Activated CD8-positive, alpha-beta T cell treated with anti-CD3 and anti-CD28 coated beads for 36 hours (primary cell): ENCODE data around the gene MISP3. TPM values are rescaled to one million over a fixed set of nuclear protein-coding genes. Genes with fewer than 3 reads are reported as not detected.

Source experiments
- ATAC-seq: fragments of 200-7000 bp; cut with Tn5 transposase; one replicate; pipeline ENCODE4 v1.10.0; 2021; ENCODE audit warnings: mild to moderate bottlenecking, moderate library complexity
- CTCF ChIA-PET: fragments of 350-600 bp; sonication (Branson Sonifier 250); formaldehyde crosslinking; loops from one replicate; lab custom pipeline; 2021; ENCODE audit warnings: antibody characterized with exemption; lab: Charles Lee
- POLR2A ChIA-PET: fragments of 350-600 bp; sonication (Branson Sonifier 250); formaldehyde crosslinking; loops from one replicate; lab custom pipeline; 2021; ENCODE audit warnings: antibody characterized with exemption; lab: Charles Lee
- DNase-seq: peaks from one replicate; pipeline ENCODE4 v3.0.0-alpha.2; 2020
- H3K27ac Mint-ChIP-seq: one replicate; pipeline ENCODE4 v1.8.0; 2021; ENCODE audit warnings: mild to moderate bottlenecking, mixed read lengths
- H3K27me3 Mint-ChIP-seq: one replicate; pipeline ENCODE4 v1.8.0; 2021; ENCODE audit warnings: mixed read lengths
- H3K36me3 Mint-ChIP-seq: one replicate; pipeline ENCODE4 v1.8.0; 2021; ENCODE audit warnings: low read depth, mixed read lengths
- H3K4me1 Mint-ChIP-seq: one replicate; pipeline ENCODE4 v1.8.0; 2021; ENCODE audit warnings: low read depth, mixed read lengths
- H3K4me3 Mint-ChIP-seq: one replicate; pipeline ENCODE4 v1.8.0; 2021; ENCODE audit warnings: mild to moderate bottlenecking, moderate library complexity, mixed read lengths
- H3K9me3 Mint-ChIP-seq: one replicate; pipeline ENCODE4 v1.8.0; 2021; ENCODE audit warnings: mixed read lengths
- intact Hi-C: fragments of 100-400 bp; cut with micrococcal nuclease; formaldehyde crosslinking; loops from one replicate; pipeline ENCODE4 v1.10.0; 2022
- total RNA-seq, 2 experiments: library from RNA; stranded (reverse); gene quantifications; one replicate each; pipeline ENCODE4 v1.2.3, GENCODE V29; 2021
- TF ChIP-seq, protein P1 (sequence below): fragments of 200-600 bp; IDR thresholded peaks from one replicate; pipeline ENCODE4 v1.8.0; 2022; ENCODE audit warnings: antibody characterized with exemption, mild to moderate bottlenecking

Gene MISP3
- total RNA-seq, 2 experiments from 2014 or later, result 1.4 to 1.5 TPM

DNA sequence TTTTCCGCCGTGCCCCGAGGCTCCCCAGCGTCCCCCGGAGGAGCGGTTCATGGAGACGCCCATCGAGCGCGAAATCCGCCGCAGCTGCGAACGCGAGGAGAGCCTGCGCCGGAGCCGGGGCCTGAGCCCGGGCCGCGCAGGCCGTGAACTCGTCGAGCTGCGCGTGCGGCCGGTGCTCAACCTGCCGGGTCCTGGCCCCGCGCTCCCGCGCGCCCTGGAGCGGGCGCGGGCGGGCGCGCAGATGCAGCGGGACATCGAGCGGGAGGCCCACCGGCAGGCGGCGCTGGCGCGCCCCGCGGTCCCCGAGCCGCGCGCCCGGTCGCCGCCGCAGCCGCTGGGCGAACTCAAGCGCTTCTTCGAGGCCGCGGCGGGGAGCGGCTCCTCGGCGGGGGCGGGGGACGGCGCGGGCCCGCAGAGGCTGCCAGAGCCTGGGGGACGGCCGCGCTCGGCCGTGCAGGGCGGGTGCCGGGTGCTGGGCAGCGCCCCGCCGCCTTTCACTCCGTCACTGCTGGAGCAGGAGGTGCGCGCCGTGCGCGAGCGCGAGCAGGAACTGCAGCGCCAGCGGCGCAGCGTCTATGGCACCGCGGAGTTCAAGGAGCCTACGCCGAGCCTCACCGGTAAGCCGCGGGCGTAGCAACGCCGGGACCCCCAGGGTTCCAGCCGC, 807 bp downstream of the MISP3 start:
- peak overlapping the region; percentile 94 for H3K4me3 Mint-ChIP-seq
- TF ChIP-seq, protein P1, sequence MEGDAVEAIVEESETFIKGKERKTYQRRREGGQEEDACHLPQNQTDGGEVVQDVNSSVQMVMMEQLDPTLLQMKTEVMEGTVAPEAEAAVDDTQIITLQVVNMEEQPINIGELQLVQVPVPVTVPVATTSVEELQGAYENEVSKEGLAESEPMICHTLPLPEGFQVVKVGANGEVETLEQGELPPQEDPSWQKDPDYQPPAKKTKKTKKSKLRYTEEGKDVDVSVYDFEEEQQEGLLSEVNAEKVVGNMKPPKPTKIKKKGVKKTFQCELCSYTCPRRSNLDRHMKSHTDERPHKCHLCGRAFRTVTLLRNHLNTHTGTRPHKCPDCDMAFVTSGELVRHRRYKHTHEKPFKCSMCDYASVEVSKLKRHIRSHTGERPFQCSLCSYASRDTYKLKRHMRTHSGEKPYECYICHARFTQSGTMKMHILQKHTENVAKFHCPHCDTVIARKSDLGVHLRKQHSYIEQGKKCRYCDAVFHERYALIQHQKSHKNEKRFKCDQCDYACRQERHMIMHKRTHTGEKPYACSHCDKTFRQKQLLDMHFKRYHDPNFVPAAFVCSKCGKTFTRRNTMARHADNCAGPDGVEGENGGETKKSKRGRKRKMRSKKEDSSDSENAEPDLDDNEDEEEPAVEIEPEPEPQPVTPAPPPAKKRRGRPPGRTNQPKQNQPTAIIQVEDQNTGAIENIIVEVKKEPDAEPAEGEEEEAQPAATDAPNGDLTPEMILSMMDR, result peak; percentile 61
- intact Hi-C loops, result no loop called here
- H3K9me3 Mint-ChIP-seq, result no peaks in the 10 kb centered on the region
- DNase-seq (peak; percentile 81), ATAC-seq (peak; percentile 68)
- H3K27me3 Mint-ChIP-seq, result peaks cover 2% of the 10 kb centered on the region
- H3K36me3 Mint-ChIP-seq, result no peaks in the 10 kb centered on the region
- POLR2A ChIA-PET, result interaction anchor here (0.7 to 1.9 kb wide), 3 partner anchors 47 to 188 kb away, joined by 3 to 4 read pairs (median 3); no protein-coding TSS in a partner anchor
- CTCF ChIA-PET, result interaction anchor here (0.6 to 6.4 kb wide), 25 partner anchors 8 to 265 kb away, joined by 3 to 86 read pairs (median 4); partner anchors contain the start of genes ASF1B, BRME1, CC2D1A and IL27RA
- peak overlapping the region; percentile 76 for H3K27ac Mint-ChIP-seq
- peaks cover 11% of the 10 kb centered on the region for H3K4me1 Mint-ChIP-seq

- ChIA-PET CTCF (interaction anchor here (0.6 to 6.4 kb wide), 21 partner anchors 7 to 401 kb away, joined by 3 to 86 read pairs (median 5); partner anchors contain the start of genes ASF1B, IL27RA, PALM3 and PTGER1), POLR2A (interaction anchor here (0.7 to 1.3 kb wide), 2 partner anchors 46 to 69 kb away, joined by 3 read pairs; no protein-coding TSS in a partner anchor)
- H3K4me3 Mint-ChIP-seq, result peak overlapping the region; percentile 94
- TF ChIP-seq, protein P1, result no peak
- ATAC-seq (peak; percentile 7), DNase-seq (peak; percentile 50)
- peaks cover 2% of the 10 kb centered on the region for H3K27me3 Mint-ChIP-seq
- H3K4me1 Mint-ChIP-seq, result peaks cover 11% of the 10 kb centered on the region
- no peaks in the 10 kb centered on the region for H3K36me3 Mint-ChIP-seq
- H3K9me3 Mint-ChIP-seq, result no peaks in the 10 kb centered on the region
- peak overlapping the region; percentile 76 for H3K27ac Mint-ChIP-seq
- intact Hi-C loops, result loop anchor here (2.0 kb wide), 1 partner anchor 193 kb away; no protein-coding TSS in a partner anchor
These were observed 1.6 kb downstream of the MISP3 start for GRCh38 chr19:14073925-14074838.

DNA sequence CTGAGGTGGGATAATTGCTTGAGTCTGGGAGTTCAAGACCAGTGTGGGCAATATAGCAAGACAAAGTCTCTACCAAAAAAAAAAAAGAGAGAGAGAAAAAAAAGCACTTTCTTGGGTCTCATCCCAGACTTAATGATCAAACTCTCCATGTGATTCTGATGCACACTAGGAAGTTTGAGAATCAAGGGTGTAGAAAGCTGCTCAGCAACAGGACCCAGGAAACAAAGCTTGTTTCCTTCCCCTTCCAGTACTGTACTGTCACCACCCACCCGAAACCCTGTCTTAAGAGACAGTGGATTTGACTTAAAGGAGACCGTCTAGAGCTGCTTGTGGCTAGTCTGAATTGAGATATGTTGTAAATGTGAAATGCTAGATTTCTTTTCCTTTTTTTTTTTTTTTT, 5.8 kb downstream of the MISP3 start:
- no peaks in the 10 kb centered on the region for H3K27me3 Mint-ChIP-seq
- no peaks in the 10 kb centered on the region for H3K36me3 Mint-ChIP-seq
- no peak overlapping the region for H3K4me3 Mint-ChIP-seq
- DNase-seq, result no peak
- ATAC-seq, result no peak
- no peaks in the 10 kb centered on the region for H3K9me3 Mint-ChIP-seq
- ChIA-PET POLR2A (interaction anchor here (0.6 to 3.1 kb wide), 2 partner anchors 11 to 199 kb away, joined by 3 to 9 read pairs; no protein-coding TSS in a partner anchor), CTCF (interaction anchor here (0.7 to 5.1 kb wide), 5 partner anchors 18 to 217 kb away, joined by 3 to 24 read pairs (median 3); partner anchors contain the start of gene PALM3)
- intact Hi-C loops, result no loop called here
- TF ChIP-seq, protein P1, result no peak
- H3K4me1 Mint-ChIP-seq, result peaks cover 21% of the 10 kb centered on the region
- H3K27ac Mint-ChIP-seq, result no peak overlapping the region

DNA sequence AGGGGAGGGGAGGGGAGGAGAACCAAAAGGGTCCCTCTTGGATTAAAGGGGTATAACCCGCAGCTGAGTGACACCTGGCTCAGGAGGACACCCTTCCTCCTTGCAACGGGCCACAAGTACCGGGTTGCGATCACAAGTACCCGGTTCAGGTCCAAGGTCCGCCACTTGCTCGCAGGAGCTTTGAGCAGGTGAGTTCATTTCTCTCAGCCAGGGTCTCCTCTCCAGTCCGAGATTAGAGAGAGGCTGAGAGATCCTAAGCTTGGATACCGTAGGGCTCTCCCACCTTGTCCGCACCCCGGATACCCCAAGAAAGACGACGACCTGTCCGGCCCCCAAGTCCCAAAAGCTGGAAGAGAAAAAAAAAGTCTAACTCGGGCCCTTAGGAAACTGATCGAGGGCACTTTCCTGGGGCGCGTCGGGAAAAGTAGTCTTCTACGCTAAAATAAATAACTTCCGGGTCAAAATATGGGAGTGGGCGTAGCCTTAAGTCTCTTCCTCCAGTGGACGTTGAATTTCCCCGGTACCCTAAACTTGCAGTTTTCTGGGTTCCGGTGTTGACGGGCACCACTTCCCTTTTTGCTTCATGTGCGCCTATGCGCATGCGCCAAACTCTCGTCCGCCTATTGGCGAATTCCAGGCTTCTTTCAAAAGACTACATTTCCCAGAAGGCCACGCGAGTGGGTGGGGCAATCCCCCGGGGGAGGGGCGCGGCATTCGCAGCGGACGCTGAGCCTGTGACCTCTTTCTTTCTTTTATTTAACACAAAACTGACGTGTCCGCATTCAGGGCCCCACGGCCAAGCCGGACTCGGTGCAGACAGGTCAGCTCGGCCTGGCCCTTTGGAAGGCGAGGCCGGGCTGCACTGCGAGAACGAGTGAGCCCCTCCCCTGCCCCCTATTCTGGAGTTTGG, 8.6 kb downstream of the MISP3 start:
- POLR2A ChIA-PET, result interaction anchor here (0.8 to 1.8 kb wide), 8 partner anchors 10 to 84 kb away, joined by 3 to 7 read pairs (median 4); partner anchors contain the start of genes ASF1B and PRKACA
- peak overlapping the region; percentile 96 for H3K4me3 Mint-ChIP-seq
- intact Hi-C loops, result no loop called here
- H3K27ac Mint-ChIP-seq, result peak overlapping the region; percentile 93
- H3K9me3 Mint-ChIP-seq, result no peaks in the 10 kb centered on the region
- peak; percentile 99 for DNase-seq
- TF ChIP-seq, protein P1, result no peak
- H3K4me1 Mint-ChIP-seq, result peaks cover 12% of the 10 kb centered on the region
- no peaks in the 10 kb centered on the region for H3K27me3 Mint-ChIP-seq
- CTCF ChIA-PET, result interaction anchor here (0.8 to 4.4 kb wide), 9 partner anchors 9 to 267 kb away, joined by 3 to 30 read pairs (median 5); partner anchors contain the start of genes ASF1B, MISP3 and RFX1
- no peaks in the 10 kb centered on the region for H3K36me3 Mint-ChIP-seq
- peak; percentile 94 for ATAC-seq
